OCI-LY7 (cell line): ENCODE results near the gene GM2A. TPM values are rescaled to one million over a fixed set of nuclear protein-coding genes. Genes with fewer than 3 reads are reported as not detected.

Source experiments
- BruUV-seq: library from RNA; stranded (reverse); fragments of 400-500 nt; replicated peaks from 2 replicates; lab custom pipeline; 2021; lab: Mats Ljungman, UMichigan
- CTCF ChIA-PET: fragments of 300-600 bp; sonication (Branson Sonifier 250); formaldehyde crosslinking; loops from one replicate; lab custom pipeline; 2022; ENCODE audit warnings: antibody characterized with exemption; ENCODE audit not compliant: unreplicated experiment; lab: Charles Lee
- POLR2A ChIA-PET: fragments of 300-600 bp; sonication (Branson Sonifier 250); formaldehyde crosslinking; loops from one replicate; lab custom pipeline; 2022; ENCODE audit warnings: antibody characterized with exemption; lab: Charles Lee
- DNase-seq: peaks from one replicate; pipeline ENCODE4 v3.0.0-alpha.2; 2015; ENCODE audit warnings: low spot score
- H2AFZ ChIP-seq: fragments of 200-600 bp; sonication (generic), shearing (Covaris generic); 2 replicates; pipeline ENCODE4 v1.6.1; 2014; ENCODE audit warnings: mild to moderate bottlenecking, antibody characterized with exemption, low read length, moderate library complexity
- H3K27ac ChIP-seq: fragments of 200-600 bp; sonication (generic); 2 replicates; pipeline ENCODE4 v1.5.1; 2014; ENCODE audit warnings: mixed run types, low read depth, mild to moderate bottlenecking, moderate library complexity, low read length, inconsistent platforms; ENCODE audit not compliant: poor library complexity, severe bottlenecking
- H3K36me3 ChIP-seq: fragments of 200-600 bp; sonication (generic); 2 replicates; pipeline ENCODE4 v1.6.1; 2014; ENCODE audit warnings: mild to moderate bottlenecking, antibody characterized with exemption, low read length, moderate library complexity, mixed read lengths; ENCODE audit not compliant: insufficient read depth
- H3K4me1 ChIP-seq: fragments of 200-600 bp; sonication (generic); 2 replicates; pipeline ENCODE4 v1.5.1; 2014; ENCODE audit warnings: mild to moderate bottlenecking, low read length; ENCODE audit not compliant: insufficient read depth, poor library complexity, severe bottlenecking
- H3K4me2 ChIP-seq: fragments of 200-600 bp; sonication (generic); 2 replicates; pipeline ENCODE4 v1.6.1; 2014; ENCODE audit warnings: mild to moderate bottlenecking, low read length
- H3K4me3 ChIP-seq: fragments of 200-600 bp; sonication (generic); 2 replicates; pipeline ENCODE4 v1.5.1; 2014; ENCODE audit warnings: mild to moderate bottlenecking, low read depth, low read length; ENCODE audit not compliant: poor library complexity, severe bottlenecking
- H3K79me2 ChIP-seq: fragments of 200-600 bp; sonication (generic); 2 replicates; pipeline ENCODE4 v1.6.1; 2016; ENCODE audit warnings: low read depth, mild to moderate bottlenecking, low read length, moderate library complexity, mixed read lengths; ENCODE audit not compliant: insufficient read depth
- H3K9me2 ChIP-seq: fragments of 200-600 bp; sonication (generic); 2 replicates; pipeline ENCODE4 v1.6.1; 2016; ENCODE audit warnings: mild to moderate bottlenecking, low read length, mixed read lengths; ENCODE audit not compliant: insufficient read depth
- H3K9me3 ChIP-seq: fragments of 200-600 bp; sonication (generic); 2 replicates; pipeline ENCODE4 v1.6.1; 2014; ENCODE audit warnings: mild to moderate bottlenecking, mixed run types, low read length, mixed read lengths
- H4K20me1 ChIP-seq: fragments of 200-600 bp; sonication (generic); 2 replicates; pipeline ENCODE4 v1.6.1; 2014; ENCODE audit warnings: mild to moderate bottlenecking, antibody characterized with exemption, low read length, moderate library complexity, mixed read lengths; ENCODE audit not compliant: insufficient read depth
- CTCF ChIP-seq: fragments of 200-600 bp; sonication (generic); conservative IDR thresholded peaks from 2 replicates; pipeline ENCODE4 v1.5.1; 2014; ENCODE audit warnings: mild to moderate bottlenecking, antibody characterized with exemption, low read length, moderate library complexity, mixed read lengths
- EZH2phosphoT487 ChIP-seq: fragments of 200-600 bp; sonication (generic); IDR thresholded peaks from 2 replicates; pipeline ENCODE4 v1.6.1; 2018; ENCODE audit warnings: low read depth, borderline replicate concordance, mild to moderate bottlenecking, mixed run types, antibody characterized with exemption, low read length, moderate library complexity, mixed read lengths
- intact Hi-C: fragments of 100-400 bp; cut with micrococcal nuclease; formaldehyde crosslinking; loops from one replicate; pipeline ENCODE4 v1.10.0; 2022; ENCODE audit not compliant: unreplicated experiment
- total RNA-seq, 2 experiments: library from RNA; depleted of rRNA in 1 of 2; stranded (reverse); fragments of >200 nt in 1 of 2; shearing (Covaris generic) in 1 of 2; gene quantifications; 2 replicates each; pipeline ENCODE4 v1.2.3, GENCODE V29; 2014 to 2022

Gene GM2A
- total RNA-seq, 2 experiments from 2014 or later: 52.4 to 64.5 TPM

- Histone ChIP-seq H3K9me2 (no peaks in the 10 kb centered on the region), H2AFZ (no peak overlapping the region), H4K20me1 (no peaks in the 10 kb centered on the region), H3K4me1 (no peaks in the 10 kb centered on the region), H3K4me2 (no peak overlapping the region), H3K9me3 (no peaks in the 10 kb centered on the region), H3K36me3 (no peaks in the 10 kb centered on the region), H3K27ac (no peak overlapping the region), H3K79me2 (no peaks in the 10 kb centered on the region), H3K4me3 (no peak overlapping the region)
- intact Hi-C loops: no loop called here
- ChIA-PET POLR2A (interaction anchor here (0.6 kb wide), 1 partner anchor 624 kb away, joined by 3 read pairs; no protein-coding TSS in a partner anchor), CTCF (no interaction called here)
- DNase-seq: no peak
- BruUV-seq: no TSS peak
- TF ChIP-seq CTCF (no peak), EZH2phosphoT487 (no peak)
Observed at GRCh38 chr5:151281001-151281639, 28.1 kb downstream of the GM2A start.

GRCh38 chr5:151283120-151283825 lies 30.3 kb downstream of the GM2A start:
- ChIA-PET CTCF (interaction anchor here (0.5 kb wide), 1 partner anchor 101 kb away, joined by 3 read pairs; no protein-coding TSS in a partner anchor), POLR2A (interaction anchor here (0.7 kb wide), 2 partner anchors 192 to 443 kb away, joined by 3 to 5 read pairs; no protein-coding TSS in a partner anchor)
- H3K4me3 ChIP-seq: no peak overlapping the region
- no peaks in the 10 kb centered on the region for H3K36me3 ChIP-seq
- no peak overlapping the region for H3K27ac ChIP-seq
- H3K4me2 ChIP-seq: no peak overlapping the region
- no peak overlapping the region for H2AFZ ChIP-seq
- no peak for TF ChIP-seq CTCF
- TF ChIP-seq EZH2phosphoT487: no peak
- no peaks in the 10 kb centered on the region for H3K4me1 ChIP-seq
- DNase-seq: no peak
- H4K20me1 ChIP-seq: no peaks in the 10 kb centered on the region
- H3K9me3 ChIP-seq: no peaks in the 10 kb centered on the region
- H3K79me2 ChIP-seq: no peaks in the 10 kb centered on the region
- H3K9me2 ChIP-seq: no peaks in the 10 kb centered on the region
- intact Hi-C loops: no loop called here
- no TSS peak for BruUV-seq
